HepG2 (cell line): Measurements from ENCODE around the gene TENT4B. TPM values are rescaled to one million over a fixed set of nuclear protein-coding genes. Genes with fewer than 3 reads are reported as not detected.
A peak's percentile ranks its signal among the peaks of the same experiment; 100 is the strongest.

ENCODE experiments used
- ATAC-seq: fragments of 200-7000 bp; cut with Tn5 transposase; 3 replicates; pipeline ENCODE4 v1.9.1; 2020; ENCODE audit warnings: mild to moderate bottlenecking, moderate library complexity
- BruUV-seq: library from RNA; stranded (reverse); fragments of 400-500 nt; replicated peaks from 2 replicates; lab custom pipeline; 2021; lab: Mats Ljungman, UMichigan
- CTCF ChIA-PET: fragments of 300-600 bp; formaldehyde crosslinking; extraction: SDS; loops from one replicate; lab custom pipeline; 2021; ENCODE audit warnings: low total read pairs, inconsistent platforms, low intra/inter-chr PET ratio; lab: Yijun Ruan, JAX
- POLR2A ChIA-PET: fragments of 350-600 bp; sonication (Branson Sonifier 250); formaldehyde crosslinking; loops from one replicate; lab custom pipeline; 2020; ENCODE audit warnings: antibody characterized with exemption, inconsistent platforms; lab: Yijun Ruan, JAX
- DNase-seq: peaks from one replicate; pipeline ENCODE4 v3.0.0-alpha.2; 2015; ENCODE audit warnings: low spot score
- FAIRE-seq: peaks from 3 replicates; lab custom pipeline; 2011; peaks lifted over from hg19 to GRCh38; lab: Jason Lieb, UNC
- H2AFZ ChIP-seq: one replicate; pipeline ENCODE4 v1.6.1; 2011; ENCODE audit warnings: low read length, inconsistent platforms
- H3K27ac ChIP-seq: fragments of 300-600 bp; 3 replicates; pipeline ENCODE4 v1.8.0; 2011; ENCODE audit warnings: mixed run types, mild to moderate bottlenecking, mixed read lengths, low read length, inconsistent platforms; ENCODE audit not compliant: insufficient read depth; ENCODE audit errors: extremely low read length
- H3K27me3 ChIP-seq, 2 experiments: fragments of 200-600 bp in 1 of 2; 2 replicates in 1 of 2; 3 replicates in 1 of 2; pipeline versions ENCODE4 v1.6.0 to v1.8.0; 2011; ENCODE audit warnings: low read length in 2 of 2, mild to moderate bottlenecking in 2 of 2, moderate library complexity in 2 of 2, inconsistent platforms in 1 of 2; ENCODE audit not compliant: insufficient read depth in 2 of 2, control insufficient read depth in 1 of 2
- H3K36me3 ChIP-seq, 2 experiments: fragments of 200-600 bp in 1 of 2; replicated peaks in 1 of 2; 2 replicates in 1 of 2; 3 replicates in 1 of 2; pipeline versions ENCODE4 v1.5.1 to v1.8.0; 2011; ENCODE audit warnings: low read length in 2 of 2, inconsistent platforms in 1 of 2; ENCODE audit not compliant: insufficient read depth in 2 of 2, control insufficient read depth in 1 of 2
- H3K4me1 ChIP-seq: 2 replicates; pipeline ENCODE4 v1.5.1; 2012; ENCODE audit warnings: low read length, inconsistent platforms; ENCODE audit not compliant: insufficient read depth
- H3K4me2 ChIP-seq: 2 replicates; pipeline ENCODE4 v1.6.0; 2011; ENCODE audit warnings: low read depth, low read length, inconsistent platforms
- H3K4me3 ChIP-seq, 3 experiments: fragments of 200-600 bp in 1 of 3; sonication (generic), shearing (Covaris generic) in 1 of 3; replicated peaks in 1 of 3; 2 replicates each; pipeline ENCODE4 v1.5.1; 2011 to 2016; ENCODE audit warnings: low read length in 3 of 3, inconsistent platforms in 2 of 3, low read depth in 2 of 3, mild to moderate bottlenecking in 2 of 3, control low read depth in 1 of 3, mixed read lengths in 1 of 3; ENCODE audit not compliant: insufficient read depth in 1 of 3
- H3K79me2 ChIP-seq: one replicate; pipeline ENCODE4 v1.6.1; 2011; ENCODE audit warnings: low read length, inconsistent platforms; ENCODE audit not compliant: insufficient read depth
- H3K9ac ChIP-seq: 2 replicates; pipeline ENCODE4 v1.6.0; 2011; ENCODE audit warnings: mild to moderate bottlenecking, low read depth, low read length, inconsistent platforms; ENCODE audit not compliant: insufficient read depth
- H3K9me3 ChIP-seq: 2 replicates; pipeline ENCODE4 v1.5.1; 2012; ENCODE audit warnings: mild to moderate bottlenecking, low read length
- H4K20me1 ChIP-seq: 2 replicates; pipeline ENCODE4 v1.6.0; 2011; ENCODE audit warnings: inconsistent platforms, mild to moderate bottlenecking, low read length, moderate library complexity; ENCODE audit not compliant: insufficient read depth
- BORCS8-MEF2B ChIP-seq: sonication (generic); formaldehyde crosslinking; IDR thresholded peaks from 2 replicates; pipeline ENCODE4 v1.8.0; 2022; ENCODE audit warnings: mild to moderate bottlenecking, missing genetic modification reagents
- HNF4A ChIP-seq: sonication (generic); formaldehyde crosslinking; IDR thresholded peaks from 2 replicates; pipeline ENCODE4 v1.4.0; 2020; ENCODE audit warnings: missing genetic modification reagents
- KMT2A ChIP-seq: sonication (generic); formaldehyde crosslinking; IDR thresholded peaks from 2 replicates; pipeline ENCODE4 v1.4.0; 2020; ENCODE audit warnings: missing genetic modification reagents
- POLR2AphosphoS5 ChIP-seq: IDR thresholded peaks from 2 replicates; pipeline ENCODE4 v1.6.1; 2012; ENCODE audit warnings: low read depth, low read length
- ZNF7 ChIP-seq: IDR thresholded peaks from 2 replicates; pipeline ENCODE4 v1.6.1; 2016; ENCODE audit warnings: missing biosample characterization, missing genetic modification reagents
- WGBS: methylation state at CpG from one replicate; pipeline ENCODE4 v1.1.6; 2017; ENCODE audit warnings: low lambda C conversion rate; 5-methylcytosine and 5-hydroxymethylcytosine counted together
- in situ Hi-C: cut with HindIII; loops from 2 replicates; pipeline ENCODE4 v1.10.0; 2017; ENCODE audit warnings: low pct_unique_long_range_greater_than_20kb; ENCODE audit not compliant: extremely low pct_ligation_motif_present
- intact Hi-C: fragments of 100-400 bp; cut with micrococcal nuclease; formaldehyde crosslinking; loops from one replicate; pipeline ENCODE4 v1.10.0; 2022; ENCODE audit not compliant: unreplicated experiment
- polyA plus RNA-seq, 8 experiments: library from polyadenylated mRNA; depleted of rRNA in 3 of 8; stranded (reverse) in 7 of 8; unstranded in 1 of 8; fragments of >200 nt; fragmentation: Illumina TruSeq in 4 of 8; extraction: Trizol in 4 of 8; gene quantifications; 2 replicates each; pipeline versions ENCODE4 v1.2.1 to v1.2.3, GENCODE V29; 2011 to 2016; ENCODE audit warnings: low read depth in 4 of 8, missing spikeins in 1 of 8, mixed read lengths in 1 of 8; ENCODE audit not compliant: insufficient read depth in 1 of 8
- total RNA-seq, 5 experiments: library from RNA; depleted of rRNA; stranded (reverse); fragments of >200 nt; fragmentation: Illumina TruSeq; extraction: Trizol; gene quantifications; 2 replicates each; pipeline ENCODE4 v1.2.3, GENCODE V29; 2016; ENCODE audit warnings: low read depth in 1 of 5
- TF ChIP-seq, protein P1 (sequence below): sonication (generic); formaldehyde crosslinking; IDR thresholded peaks from 2 replicates; pipeline ENCODE4 v1.4.0; 2020; ENCODE audit warnings: mild to moderate bottlenecking, missing genetic modification reagents
- TF ChIP-seq, protein P2 (sequence below): sonication (generic); formaldehyde crosslinking; IDR thresholded peaks from 2 replicates; pipeline ENCODE4 v1.4.0; 2020; ENCODE audit warnings: missing genetic modification reagents, mild to moderate bottlenecking, borderline replicate concordance
- TF ChIP-seq, protein P3 (sequence below): IDR thresholded peaks from 2 replicates; pipeline ENCODE4 v1.6.1; 2016; ENCODE audit warnings: low read depth

Gene TENT4B
- total and polyA plus RNA-seq, 2 of the 13 experiments (the other 11 are each of a cell fraction or from before 2014, with no cell fraction given), result 15.0 to 32.8 TPM

DNA sequence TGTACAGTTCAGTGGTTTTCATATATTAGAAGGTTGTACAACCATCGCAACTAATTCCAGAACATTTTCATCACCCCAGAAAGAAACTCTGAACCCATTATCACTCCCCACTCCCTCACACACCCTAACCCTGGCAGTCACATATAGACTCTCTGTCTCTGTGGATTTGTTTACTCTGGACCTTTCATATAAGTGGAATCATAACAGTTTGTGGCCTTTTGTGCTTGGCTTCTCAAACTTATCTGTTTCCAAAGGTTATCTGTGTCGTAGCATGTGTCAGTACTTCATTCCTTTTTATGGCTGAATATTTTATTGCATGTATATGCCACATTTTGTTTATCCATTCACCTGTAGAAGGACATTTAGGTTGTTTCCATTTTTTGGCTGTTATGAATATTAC is 12.4 kb downstream of the TENT4B start:
- no peak overlapping the region for H3K27ac ChIP-seq
- H3K36me3 ChIP-seq, result no peaks in the 10 kb centered on the region; a peak in 1 of 5 replicates
- no peaks in the 10 kb centered on the region for H3K9me3 ChIP-seq
- H2AFZ ChIP-seq, result no peak overlapping the region
- POLR2A ChIA-PET, result no interaction called here
- no TSS peak for BruUV-seq
- H3K4me1 ChIP-seq, result peaks cover 84% of the 10 kb centered on the region
- peak; percentile 41; the same call in 2 of the 3 replicates for ATAC-seq
- intact Hi-C loops, result loop anchor here (5.0 kb wide), 1 partner anchor 37 kb away; no protein-coding TSS in a partner anchor
- TF ChIP-seq ZNF7 (CRISPR knock-in tag) (peak; percentile 82), POLR2AphosphoS5 (no peak)
- DNase-seq, result peak; percentile 39
- H3K9ac ChIP-seq, result no peak overlapping the region
- CTCF ChIA-PET, result no interaction called here
- H4K20me1 ChIP-seq, result peaks cover 21% of the 10 kb centered on the region
- WGBS, result 74% methylated on average over 2 of the region's 2 CpGs
- no peak for FAIRE-seq
- peaks cover 93% of the 10 kb centered on the region for H3K79me2 ChIP-seq
- in situ Hi-C loops, result no loop called here
- no peak overlapping the region for H3K4me2 ChIP-seq
- no peak overlapping the region for H3K4me3 ChIP-seq
- no peaks in the 10 kb centered on the region for H3K27me3 ChIP-seq

DNA sequence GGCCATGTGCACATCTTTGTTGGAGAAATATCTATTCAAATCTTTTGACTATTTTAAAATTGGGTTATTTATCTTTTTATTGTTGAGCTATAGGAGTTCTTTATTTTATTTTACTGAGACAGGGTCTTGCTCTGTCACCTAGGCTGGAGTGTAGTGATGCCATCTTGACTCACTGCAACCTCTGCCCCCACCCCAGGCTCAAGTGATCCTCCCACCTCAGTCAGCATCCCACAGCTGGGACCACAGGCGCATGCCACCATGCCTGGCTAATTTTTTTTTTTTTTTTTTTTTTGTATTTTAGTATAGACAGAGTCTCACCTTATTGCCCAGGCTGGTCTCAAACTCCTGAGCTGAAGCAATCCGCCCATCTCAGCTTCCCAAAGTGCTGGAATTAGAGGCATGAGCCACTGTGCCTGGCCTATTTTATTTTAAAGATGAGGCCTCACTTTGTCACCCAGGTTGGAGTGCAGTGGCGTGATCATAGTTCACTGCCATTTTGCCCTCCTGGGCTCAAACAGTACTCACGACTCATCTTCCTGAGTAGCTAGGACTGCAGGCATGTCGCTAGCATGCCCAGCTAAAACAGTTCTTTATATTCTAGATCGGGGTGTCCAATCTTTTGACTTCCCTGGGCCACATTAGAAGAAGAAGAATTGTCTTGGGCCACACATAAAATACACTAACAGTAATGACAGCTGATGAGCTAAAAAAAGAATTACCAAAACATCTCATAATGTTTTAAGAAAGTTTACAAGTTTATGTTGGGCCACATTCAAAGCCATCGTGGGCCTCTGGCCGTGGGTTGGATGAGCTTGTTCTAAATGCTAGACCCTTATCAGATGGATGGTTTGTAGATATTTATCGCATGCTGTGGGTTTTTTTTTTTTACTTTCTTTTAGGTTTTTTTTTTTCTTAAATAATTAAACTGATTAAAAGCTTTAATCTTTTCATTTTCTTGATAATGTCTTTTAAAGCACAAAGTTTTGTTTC is 13.7 kb downstream of the TENT4B start:
- Histone ChIP-seq H3K27ac (peak overlapping the region; percentile 43), H3K4me2 (peak overlapping the region; percentile 25)
- no peak for FAIRE-seq
- TF ChIP-seq, protein P1, sequence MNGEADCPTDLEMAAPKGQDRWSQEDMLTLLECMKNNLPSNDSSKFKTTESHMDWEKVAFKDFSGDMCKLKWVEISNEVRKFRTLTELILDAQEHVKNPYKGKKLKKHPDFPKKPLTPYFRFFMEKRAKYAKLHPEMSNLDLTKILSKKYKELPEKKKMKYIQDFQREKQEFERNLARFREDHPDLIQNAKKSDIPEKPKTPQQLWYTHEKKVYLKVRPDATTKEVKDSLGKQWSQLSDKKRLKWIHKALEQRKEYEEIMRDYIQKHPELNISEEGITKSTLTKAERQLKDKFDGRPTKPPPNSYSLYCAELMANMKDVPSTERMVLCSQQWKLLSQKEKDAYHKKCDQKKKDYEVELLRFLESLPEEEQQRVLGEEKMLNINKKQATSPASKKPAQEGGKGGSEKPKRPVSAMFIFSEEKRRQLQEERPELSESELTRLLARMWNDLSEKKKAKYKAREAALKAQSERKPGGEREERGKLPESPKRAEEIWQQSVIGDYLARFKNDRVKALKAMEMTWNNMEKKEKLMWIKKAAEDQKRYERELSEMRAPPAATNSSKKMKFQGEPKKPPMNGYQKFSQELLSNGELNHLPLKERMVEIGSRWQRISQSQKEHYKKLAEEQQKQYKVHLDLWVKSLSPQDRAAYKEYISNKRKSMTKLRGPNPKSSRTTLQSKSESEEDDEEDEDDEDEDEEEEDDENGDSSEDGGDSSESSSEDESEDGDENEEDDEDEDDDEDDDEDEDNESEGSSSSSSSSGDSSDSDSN (CRISPR knock-in tag), result no peak
- TF ChIP-seq KMT2A (CRISPR knock-in tag), result peak; percentile 39; the same call in 1 of the 2 replicates
- TF ChIP-seq, protein P2, sequence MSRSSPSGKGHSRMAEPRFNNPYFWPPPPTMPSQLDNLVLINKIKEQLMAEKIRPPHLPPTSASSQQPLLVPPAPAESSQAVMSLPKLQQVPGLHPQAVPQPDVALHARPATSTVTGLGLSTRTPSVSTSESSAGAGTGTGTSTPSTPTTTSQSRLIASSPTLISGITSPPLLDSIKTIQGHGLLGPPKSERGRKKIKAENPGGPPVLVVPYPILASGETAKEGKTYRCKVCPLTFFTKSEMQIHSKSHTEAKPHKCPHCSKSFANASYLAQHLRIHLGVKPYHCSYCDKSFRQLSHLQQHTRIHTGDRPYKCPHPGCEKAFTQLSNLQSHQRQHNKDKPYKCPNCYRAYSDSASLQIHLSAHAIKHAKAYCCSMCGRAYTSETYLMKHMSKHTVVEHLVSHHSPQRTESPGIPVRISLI (CRISPR knock-in tag), result 0 out of 2 replicates have a peak, but pooled peaks have one; percentile 44
- TF ChIP-seq BORCS8-MEF2B, result 0 out of 2 replicates have a peak, but pooled peaks have one; percentile 28
- TF ChIP-seq HNF4A (CRISPR knock-in tag), result peak; percentile 53; the same call in 1 of the 2 replicates
- TF ChIP-seq, protein P3, sequence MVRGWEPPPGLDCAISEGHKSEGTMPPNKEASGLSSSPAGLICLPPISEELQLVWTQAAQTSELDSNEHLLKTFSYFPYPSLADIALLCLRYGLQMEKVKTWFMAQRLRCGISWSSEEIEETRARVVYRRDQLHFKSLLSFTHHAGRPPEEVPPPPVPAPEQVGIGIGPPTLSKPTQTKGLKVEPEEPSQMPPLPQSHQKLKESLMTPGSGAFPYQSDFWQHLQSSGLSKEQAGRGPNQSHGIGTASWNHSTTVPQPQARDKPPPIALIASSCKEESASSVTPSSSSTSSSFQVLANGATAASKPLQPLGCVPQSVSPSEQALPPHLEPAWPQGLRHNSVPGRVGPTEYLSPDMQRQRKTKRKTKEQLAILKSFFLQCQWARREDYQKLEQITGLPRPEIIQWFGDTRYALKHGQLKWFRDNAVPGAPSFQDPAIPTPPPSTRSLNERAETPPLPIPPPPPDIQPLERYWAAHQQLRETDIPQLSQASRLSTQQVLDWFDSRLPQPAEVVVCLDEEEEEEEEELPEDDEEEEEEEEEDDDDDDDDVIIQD (CRISPR knock-in tag), result peak; percentile 55; the same call in 1 of the 2 replicates

More for the DNA sequence above, 13.7 kb downstream of the TENT4B start:
- ChIA-PET POLR2A (interaction anchor here (2.1 kb wide), 1 partner anchor 10 kb away, joined by 5 read pairs; no protein-coding TSS in a partner anchor), CTCF (no interaction called here)
- Histone ChIP-seq H3K27me3 (no peaks in the 10 kb centered on the region), H3K36me3 (no peaks in the 10 kb centered on the region; a peak in 1 of 5 replicates), H3K4me1 (peaks cover 81% of the 10 kb centered on the region), H3K4me3 (no peak overlapping the region), H3K9ac (no peak overlapping the region), H4K20me1 (peaks cover 12% of the 10 kb centered on the region), H3K79me2 (peaks cover 93% of the 10 kb centered on the region), H3K9me3 (no peaks in the 10 kb centered on the region), H2AFZ (no peak overlapping the region)
- ATAC-seq (peak; percentile 80), DNase-seq (peak; percentile 50)
- 79% methylated on average over 9 of the region's 9 CpGs for WGBS
- no TSS peak for BruUV-seq
- intact Hi-C loops (loop anchor here (5.0 kb wide), 1 partner anchor 35 kb away; no protein-coding TSS in a partner anchor), in situ Hi-C loops (no loop called here)
